Left lung (tissue), 10 donors: Measurements from ENCODE around the gene DRC3. TPM values are rescaled to one million over a fixed set of nuclear protein-coding genes. Genes with fewer than 3 reads are reported as not detected.

Source experiments
- ATAC-seq: fragments of 200-7000 bp; cut with Tn5 transposase; one replicate; pipeline ENCODE4 v1.9.1; 2020; ENCODE audit warnings: moderate library complexity
- DNase-seq, 4 donors: peaks; one replicate each; pipeline ENCODE4 v3.0.0-alpha.2; 2013 to 2020
- H3K27ac ChIP-seq, 2 donors: fragments of 200-600 bp; sonication (generic) in 1 of 2; one replicate each; pipeline versions ENCODE4 v1.5.0 to v1.8.0; 2020 to 2021
- H3K27me3 ChIP-seq, 2 donors: fragments of 200-600 bp; sonication (generic) in 1 of 2; one replicate each; pipeline versions ENCODE4 v1.5.0 to v1.8.0; 2020 to 2021
- H3K36me3 ChIP-seq, 2 donors: fragments of 200-600 bp; sonication (generic) in 1 of 2; one replicate each; pipeline versions ENCODE4 v1.5.0 to v1.8.0; 2020 to 2021
- H3K4me1 ChIP-seq, 2 donors: fragments of 200-600 bp; one replicate each; pipeline ENCODE4 v1.8.0; 2021
- H3K4me3 ChIP-seq, 2 donors: fragments of 200-600 bp; sonication (generic) in 1 of 2; one replicate each; pipeline versions ENCODE4 v1.5.0 to v1.8.0; 2020 to 2021; ENCODE audit warnings: mild to moderate bottlenecking in 1 of 2
- H3K9me3 ChIP-seq, 2 donors: fragments of 200-600 bp; sonication (generic) in 1 of 2; one replicate each; pipeline versions ENCODE4 v1.5.0 to v1.8.0; 2020 to 2021
- intact Hi-C, 2 donors: fragments of 100-400 bp; cut with DNase I; formaldehyde crosslinking; loops; one replicate each; pipeline versions ENCODE4 v1.11.2 to v1.14.2; 2022
- polyA plus RNA-seq, 6 donors: library from polyadenylated mRNA; unstranded; fragments of 120-200 nt; gene quantifications; one replicate each; pipeline ENCODE4 v1.2.1, GENCODE V29; 2013; ENCODE audit not compliant: insufficient read length in 6 of 6
- total RNA-seq, 2 donors: library from RNA; stranded (reverse); fragmentation: NEBNext Ultra II Directional; extraction: Animal tissue kit (Norgen Biotek cat#: 25700); gene quantifications; one replicate each; pipeline ENCODE4 v1.2.1, GENCODE V29; 2021
- TF ChIP-seq, protein P1 (sequence below), 2 donors: fragments of 200-600 bp; sonication (generic) in 1 of 2; IDR thresholded peaks; one replicate each; pipeline versions ENCODE4 v1.5.0 to v1.8.0; 2021; ENCODE audit warnings: antibody characterized with exemption in 2 of 2
- donor health status: DM: no; HTN: yes; CAD: no.
- donor health status: DM: no; HTN: no; CAD: no.

Gene DRC3
- total and polyA plus RNA-seq, 8 donors = 3.6 to 22.8 (median 16.4) TPM

DNA sequence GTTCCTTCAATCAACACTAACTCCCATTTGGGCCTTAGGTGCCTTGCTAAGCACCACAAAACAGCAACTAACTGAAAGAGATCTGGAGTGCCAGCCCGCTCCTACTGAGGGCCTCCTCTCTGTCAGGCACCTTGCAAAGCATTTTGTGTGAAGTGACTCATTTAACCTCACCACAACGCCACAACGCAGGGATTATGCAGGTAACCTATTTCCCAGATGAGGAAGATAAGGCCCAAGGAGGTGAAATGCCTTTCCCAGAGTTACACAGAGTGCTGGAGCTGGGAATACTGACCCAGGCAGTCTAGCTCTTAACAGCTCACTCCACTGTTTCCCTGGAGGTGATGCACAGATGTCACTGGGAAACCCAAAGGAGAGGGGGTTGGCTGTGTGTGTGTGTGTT lies 32.8 kb downstream of the DRC3 start:
- intact Hi-C loops = no loop called here
- Histone ChIP-seq H3K9me3 (no peaks in the 10 kb centered on the region), H3K27ac (no peak overlapping the region), H3K36me3 (peaks cover 0 to 50% of the 10 kb centered on the region in 2 donors), H3K27me3 (no peaks in the 10 kb centered on the region), H3K4me1 (no peaks in the 10 kb centered on the region), H3K4me3 (no peak overlapping the region)
- TF ChIP-seq, protein P1, sequence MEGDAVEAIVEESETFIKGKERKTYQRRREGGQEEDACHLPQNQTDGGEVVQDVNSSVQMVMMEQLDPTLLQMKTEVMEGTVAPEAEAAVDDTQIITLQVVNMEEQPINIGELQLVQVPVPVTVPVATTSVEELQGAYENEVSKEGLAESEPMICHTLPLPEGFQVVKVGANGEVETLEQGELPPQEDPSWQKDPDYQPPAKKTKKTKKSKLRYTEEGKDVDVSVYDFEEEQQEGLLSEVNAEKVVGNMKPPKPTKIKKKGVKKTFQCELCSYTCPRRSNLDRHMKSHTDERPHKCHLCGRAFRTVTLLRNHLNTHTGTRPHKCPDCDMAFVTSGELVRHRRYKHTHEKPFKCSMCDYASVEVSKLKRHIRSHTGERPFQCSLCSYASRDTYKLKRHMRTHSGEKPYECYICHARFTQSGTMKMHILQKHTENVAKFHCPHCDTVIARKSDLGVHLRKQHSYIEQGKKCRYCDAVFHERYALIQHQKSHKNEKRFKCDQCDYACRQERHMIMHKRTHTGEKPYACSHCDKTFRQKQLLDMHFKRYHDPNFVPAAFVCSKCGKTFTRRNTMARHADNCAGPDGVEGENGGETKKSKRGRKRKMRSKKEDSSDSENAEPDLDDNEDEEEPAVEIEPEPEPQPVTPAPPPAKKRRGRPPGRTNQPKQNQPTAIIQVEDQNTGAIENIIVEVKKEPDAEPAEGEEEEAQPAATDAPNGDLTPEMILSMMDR (IDR thresholded peaks at IDR 0.05) = no peak
- DNase-seq (no peak), ATAC-seq (no peak)

DNA sequence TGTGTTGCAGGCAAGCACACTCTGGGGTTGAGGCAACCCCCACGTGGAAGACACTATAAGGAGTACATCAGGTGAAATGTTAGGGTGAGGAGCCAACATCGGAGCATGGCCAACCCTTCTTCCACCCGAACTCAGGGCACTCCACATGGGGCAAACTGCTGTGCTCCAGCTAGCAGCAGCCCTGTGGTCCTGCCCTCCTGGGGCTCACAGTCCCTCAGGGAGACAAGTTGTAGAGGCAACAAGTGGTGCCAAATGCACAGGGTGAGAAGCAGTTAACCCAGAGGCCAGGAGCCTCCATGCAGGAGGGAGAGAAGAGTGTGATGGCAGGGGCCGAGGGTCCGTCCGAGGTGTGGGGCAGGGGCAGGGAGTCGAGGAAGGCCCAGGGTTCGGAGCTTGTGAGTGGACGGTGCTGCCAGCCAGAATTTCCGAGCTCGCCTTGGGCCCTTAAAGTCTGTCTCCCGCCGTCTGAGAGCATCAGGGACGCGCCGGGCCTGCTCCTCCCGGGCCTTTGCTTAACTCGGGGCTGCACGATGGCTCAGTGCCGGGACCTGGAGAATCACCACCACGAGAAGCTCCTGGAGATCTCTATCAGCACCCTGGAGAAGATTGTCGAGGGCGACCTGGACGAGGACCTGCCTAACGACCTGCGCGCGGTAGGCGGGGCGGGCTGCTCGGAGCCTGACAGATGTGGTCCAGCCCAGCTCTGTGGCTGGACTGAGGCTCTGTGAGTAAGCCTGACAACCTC lies 34.0 kb downstream of the DRC3 start:
- intact Hi-C loops = no loop called here
- no peaks in the 10 kb centered on the region for H3K4me1 ChIP-seq
- ATAC-seq (no peak), DNase-seq (no peak)
- no peak overlapping the region for H3K27ac ChIP-seq
- H3K4me3 ChIP-seq = no peak overlapping the region
- no peaks in the 10 kb centered on the region for H3K9me3 ChIP-seq
- peaks cover 0 to 58% of the 10 kb centered on the region in 2 donors for H3K36me3 ChIP-seq
- TF ChIP-seq, protein P1 (IDR thresholded peaks at IDR 0.05) = no peak
- no peaks in the 10 kb centered on the region for H3K27me3 ChIP-seq

DNA sequence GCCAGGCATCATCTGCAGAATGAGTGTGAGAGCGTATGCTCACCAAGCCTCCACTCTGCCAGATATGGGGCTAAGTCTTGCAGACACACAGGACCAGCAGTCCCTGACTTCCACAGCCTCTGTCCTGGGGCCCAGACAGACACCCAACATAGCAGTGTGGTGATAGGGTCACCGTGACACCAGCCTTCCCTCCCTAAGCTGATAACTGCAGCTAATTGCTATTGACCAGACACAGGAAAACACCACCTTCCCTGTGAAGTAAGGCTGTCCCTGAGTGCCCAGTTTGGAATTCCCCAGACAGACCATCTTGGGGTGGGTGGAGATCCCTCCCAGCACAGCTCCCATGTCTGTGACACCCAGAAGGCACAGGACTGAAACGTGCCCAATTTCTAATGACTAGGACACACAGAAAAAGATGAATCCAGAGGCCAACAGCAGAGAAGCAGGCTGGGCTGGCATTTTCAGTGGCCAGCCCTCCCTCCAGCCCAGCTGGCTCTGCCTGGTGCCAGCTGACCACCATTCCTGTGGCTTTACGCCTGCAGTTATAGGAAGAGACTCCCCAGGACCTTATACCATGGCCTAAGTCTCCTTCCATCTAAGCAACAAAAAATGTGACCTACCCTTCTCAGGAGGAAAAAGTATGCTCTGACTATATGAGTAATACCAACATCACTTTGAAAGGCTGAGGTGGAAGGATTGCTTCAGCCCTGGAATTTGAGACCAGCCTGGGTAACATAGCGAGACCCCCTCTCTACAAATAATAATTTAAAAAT lies 36.0 kb downstream of the DRC3 start:
- Histone ChIP-seq H3K4me3 (no peak overlapping the region), H3K27me3 (no peaks in the 10 kb centered on the region), H3K36me3 (peaks cover 0 to 63% of the 10 kb centered on the region in 2 donors), H3K9me3 (no peaks in the 10 kb centered on the region), H3K4me1 (no peaks in the 10 kb centered on the region), H3K27ac (no peak overlapping the region)
- ATAC-seq (no peak), DNase-seq (no peak)
- TF ChIP-seq, protein P1 (IDR thresholded peaks at IDR 0.05) = no peak
- intact Hi-C loops = no loop called here

DNA sequence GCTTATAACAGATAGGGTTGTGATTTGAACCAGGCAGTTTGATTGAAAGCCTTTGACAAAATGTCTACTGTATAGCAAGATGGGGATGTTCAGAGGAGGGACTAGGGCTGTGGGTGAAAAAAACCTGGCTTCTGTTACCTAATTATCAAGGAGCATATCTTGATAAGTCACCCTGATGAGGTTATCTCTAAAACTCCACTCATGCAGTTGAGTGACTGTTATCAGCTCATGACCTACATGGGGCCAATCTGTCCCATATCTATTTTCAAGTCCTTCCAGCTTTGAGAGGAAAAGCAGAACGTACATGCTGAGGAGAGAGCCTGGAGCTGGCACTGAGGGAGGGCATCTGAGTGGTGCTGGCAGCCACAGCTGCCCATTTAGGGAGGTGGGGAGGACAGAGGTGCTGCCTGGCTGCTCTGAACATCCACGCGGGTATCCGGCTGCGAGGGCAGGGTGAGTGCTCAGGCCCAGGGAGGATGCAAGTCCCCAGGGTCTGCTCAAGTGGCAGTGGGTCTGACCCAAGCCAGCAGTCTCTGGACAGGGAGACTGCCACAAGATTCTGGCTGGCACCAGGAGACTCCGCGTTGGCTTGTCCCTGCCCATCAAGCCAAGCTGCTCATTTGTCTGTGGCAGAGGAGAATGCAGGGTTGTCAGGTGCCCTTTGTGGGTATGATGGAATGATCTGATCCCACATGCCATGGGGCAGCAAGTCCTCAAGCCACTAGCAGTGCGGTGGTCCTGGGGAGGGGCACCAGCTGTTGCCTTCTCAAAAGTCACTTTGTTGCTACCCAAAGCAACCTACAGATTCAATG lies 37.2 kb downstream of the DRC3 start:
- Histone ChIP-seq H3K27ac (no peak overlapping the region), H3K36me3 (peaks cover 0 to 61% of the 10 kb centered on the region in 2 donors), H3K27me3 (no peaks in the 10 kb centered on the region), H3K4me3 (no peak overlapping the region), H3K4me1 (no peaks in the 10 kb centered on the region), H3K9me3 (no peaks in the 10 kb centered on the region)
- DNase-seq (no peak), ATAC-seq (no peak)
- TF ChIP-seq, protein P1 (IDR thresholded peaks at IDR 0.05) = no peak
- intact Hi-C loops = no loop called here
